NCI-H187 treated with DMSO at 0.1 percent for 48 hours (cell line): ENCODE measurements around the gene SH3PXD2B.

Experiments
- DNase-seq: peaks from one replicate; lab custom pipeline; 2025; lab: John Stamatoyannopoulos, UW

Gene SH3PXD2B

DNA sequence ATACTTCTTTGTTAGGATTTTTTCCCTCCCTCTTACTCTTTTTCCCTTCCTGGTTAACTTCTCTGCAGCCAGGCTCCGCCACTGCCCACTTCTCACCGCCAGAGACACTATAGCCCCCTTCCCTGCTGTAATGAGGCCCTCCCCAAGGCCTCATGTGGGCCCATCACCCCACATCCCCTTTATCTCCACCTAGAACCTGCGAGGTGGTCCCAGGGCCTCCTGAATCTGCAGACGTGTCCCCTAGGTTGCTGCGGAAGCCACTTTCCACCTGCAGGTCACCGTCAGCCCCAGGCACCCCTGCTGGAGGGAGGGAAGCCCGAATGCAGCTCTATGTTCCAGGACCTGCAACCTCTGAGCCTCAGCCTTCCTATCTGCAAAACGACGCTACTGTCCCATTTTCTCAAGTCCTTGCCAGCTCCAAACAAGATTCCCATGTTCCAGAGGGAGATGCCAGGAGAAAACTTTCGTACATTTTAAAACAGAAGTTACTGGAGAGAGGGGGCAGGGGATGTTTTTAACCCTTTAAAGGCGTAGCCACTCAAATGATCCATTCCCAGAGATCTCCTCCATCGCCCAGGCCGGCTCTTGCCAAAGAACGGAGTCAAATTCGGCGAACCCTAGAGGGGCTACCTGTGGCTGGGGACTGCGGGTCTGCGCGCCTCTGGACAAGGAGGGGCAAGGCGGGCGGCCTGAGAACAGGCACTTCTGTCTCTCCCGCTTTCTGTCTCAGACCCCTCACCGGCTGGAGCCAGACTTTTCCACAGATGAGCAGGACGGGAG is 929 bp downstream of the SH3PXD2B start:
- no peak for DNase-seq

DNA sequence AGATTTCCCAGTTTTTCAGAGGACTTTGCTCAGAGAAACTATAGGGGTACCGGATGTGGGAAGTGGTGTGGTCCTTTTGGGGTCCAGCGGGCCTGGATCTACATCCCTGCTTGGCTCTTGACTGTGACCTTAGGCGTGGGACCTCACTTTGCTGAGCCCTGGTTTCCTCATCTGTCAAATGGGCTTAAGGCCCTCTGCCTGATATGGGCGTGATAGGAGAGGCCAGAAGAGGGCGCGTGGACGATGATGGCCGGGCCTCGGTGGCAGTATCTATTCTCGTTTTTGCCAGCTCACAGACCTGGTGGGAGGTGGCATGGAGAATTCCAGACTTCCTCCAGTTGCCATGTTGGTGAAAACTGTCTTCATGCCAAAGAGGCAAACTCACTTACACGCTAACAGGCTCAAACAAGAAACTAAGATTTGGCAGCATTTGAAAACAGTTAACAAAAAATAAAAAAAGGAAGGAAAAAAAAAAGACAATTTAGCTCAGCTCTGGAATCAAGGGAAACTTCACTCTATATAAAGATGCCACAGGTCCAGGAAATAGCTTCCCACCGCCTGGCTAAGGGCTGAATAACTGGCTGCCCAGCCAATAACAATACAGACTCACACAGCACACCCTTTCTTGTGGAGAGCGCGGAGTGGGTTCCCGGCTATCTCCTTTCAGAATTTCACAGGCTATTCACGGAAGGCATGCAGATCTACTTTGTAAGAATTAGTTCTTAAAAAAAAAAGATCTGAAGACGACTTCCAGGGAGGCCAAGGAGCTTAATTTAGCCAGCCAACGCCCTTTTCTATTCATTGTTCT is 1.7 kb downstream of the SH3PXD2B start:
- no peak for DNase-seq

DNA sequence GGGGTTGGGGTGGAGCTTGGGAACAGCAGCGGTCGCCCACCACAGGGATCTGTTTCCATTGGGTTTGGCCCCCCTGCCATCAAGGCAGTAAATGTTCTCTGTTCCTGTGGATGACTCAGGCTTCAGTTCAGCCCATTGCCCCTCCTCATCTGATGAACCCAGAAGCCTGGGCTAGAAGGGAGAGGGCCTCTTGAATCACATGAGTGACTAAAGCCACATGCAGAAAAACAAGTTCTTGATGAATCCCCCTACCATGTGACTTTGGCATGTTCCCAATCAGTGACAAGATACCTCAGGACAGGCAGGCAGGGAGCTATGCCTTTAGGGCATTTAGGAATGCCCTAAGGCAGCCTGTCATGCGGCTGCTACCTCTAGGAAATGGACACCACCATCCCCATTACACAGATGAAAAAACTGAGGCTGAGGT is 2.5 kb downstream of the SH3PXD2B start:
- DNase-seq: no peak

DNA sequence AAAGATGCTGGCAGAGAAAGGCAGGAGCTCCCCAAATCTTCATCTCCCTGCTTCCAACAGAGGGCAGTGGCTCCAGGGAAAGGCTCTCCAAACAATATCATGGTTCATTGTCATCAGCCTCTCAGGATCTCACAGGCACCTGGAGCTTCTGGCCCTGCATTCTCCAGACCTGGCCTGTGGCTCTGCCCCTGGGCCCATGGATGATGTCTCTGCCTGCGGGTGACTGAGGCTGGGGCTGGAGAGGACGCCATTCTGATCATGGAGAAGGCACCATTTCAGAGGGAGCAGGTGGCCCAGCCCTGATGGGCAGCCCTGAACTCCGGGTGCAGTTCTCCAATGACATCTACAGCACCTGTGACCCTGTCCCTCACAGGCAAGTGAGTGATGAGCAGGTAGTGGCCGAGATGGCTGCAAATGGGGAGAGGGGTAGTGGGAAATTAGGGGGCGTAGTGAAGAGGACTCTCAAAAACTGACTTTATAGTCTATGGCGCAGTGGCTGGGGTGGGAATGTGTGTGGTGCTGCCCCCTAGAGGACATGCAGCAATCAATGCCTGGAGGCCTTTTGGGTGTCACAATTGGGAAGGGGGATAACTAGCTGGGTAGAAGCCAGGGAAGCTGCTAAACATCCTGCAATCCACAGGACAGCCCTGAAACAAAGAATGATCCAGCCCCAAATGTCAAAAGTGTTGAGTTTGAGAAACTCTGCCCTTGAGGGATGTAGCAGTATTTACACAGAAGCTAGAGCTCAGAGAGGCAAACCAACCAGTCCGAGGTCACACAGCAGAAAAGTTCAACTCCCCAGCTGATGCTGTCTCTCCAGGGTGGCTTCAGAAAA is 3.2 kb downstream of the SH3PXD2B start:
- DNase-seq: no peak

DNA sequence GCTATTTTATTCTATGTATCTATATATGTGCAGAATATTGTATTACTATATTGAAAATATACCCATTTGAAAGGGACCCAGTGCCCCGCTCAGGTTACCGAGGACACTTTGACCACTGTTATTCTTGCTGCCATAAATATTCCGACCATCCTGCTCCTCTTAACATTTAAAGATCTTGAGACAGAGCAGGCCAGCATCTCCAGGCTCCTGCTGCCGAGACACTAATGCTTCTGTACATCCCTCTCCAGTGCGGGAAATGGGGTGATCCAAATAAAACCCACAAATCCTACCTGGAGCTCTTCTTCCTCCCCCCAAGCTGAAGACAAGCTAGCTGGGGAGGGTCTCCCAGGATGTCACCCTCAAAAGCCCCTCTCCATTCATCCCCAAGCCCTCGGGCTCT is 3.9 kb downstream of the SH3PXD2B start:
- DNase-seq: no peak

DNA sequence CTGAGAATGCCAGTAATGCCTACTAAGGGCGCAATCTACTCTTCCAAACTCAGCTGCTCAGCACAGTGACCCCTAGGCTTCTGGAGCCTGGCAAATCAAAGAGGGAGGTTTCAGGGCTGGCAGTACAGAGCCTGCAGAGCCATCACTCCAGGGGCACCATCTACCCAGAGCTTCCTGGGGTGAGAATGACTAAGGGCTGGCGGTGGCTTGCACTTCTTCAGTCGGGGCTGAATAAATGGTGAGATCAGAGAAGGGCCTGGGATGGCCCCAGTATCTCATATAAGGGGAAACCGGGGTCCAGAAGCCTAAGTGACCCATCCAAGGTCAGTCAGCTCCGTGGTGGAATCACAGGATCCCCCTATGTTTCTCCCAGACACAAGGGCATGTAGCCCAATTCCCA is 5.3 kb downstream of the SH3PXD2B start:
- DNase-seq: no peak

DNA sequence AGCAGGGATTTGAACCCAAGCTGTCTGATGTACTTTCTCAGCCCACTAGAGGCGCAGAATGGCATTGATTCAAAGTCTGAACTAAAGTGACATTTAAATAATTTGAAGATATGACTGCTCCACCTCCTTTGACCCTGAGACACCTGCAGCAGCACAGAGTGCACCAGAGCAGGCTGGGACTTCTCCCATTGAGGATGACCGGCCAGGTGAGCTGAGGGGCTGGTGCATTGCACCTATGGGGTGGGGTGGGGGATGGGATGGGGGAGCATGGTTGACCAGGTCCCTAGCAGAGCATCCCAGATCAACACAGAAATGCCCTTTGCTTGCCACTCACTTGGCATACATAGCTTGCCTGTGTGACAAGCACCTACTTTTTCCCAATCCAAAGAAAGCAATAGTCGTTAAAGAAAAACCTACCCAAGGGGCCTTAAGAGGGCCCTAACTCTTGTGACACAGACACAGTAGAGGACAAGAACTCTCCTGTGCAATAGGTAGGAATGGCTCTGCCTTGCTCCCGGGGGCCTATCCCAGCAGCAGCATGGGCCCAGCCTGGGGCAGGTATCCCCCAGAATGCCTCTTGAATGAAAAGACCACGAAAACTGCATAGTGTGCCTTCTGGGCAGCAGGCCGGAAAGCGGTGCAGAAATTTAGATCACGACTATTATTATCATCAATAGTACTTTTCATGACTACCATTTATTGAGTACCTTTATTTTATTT is 6.5 kb downstream of the SH3PXD2B start:
- DNase-seq: no peak

DNA sequence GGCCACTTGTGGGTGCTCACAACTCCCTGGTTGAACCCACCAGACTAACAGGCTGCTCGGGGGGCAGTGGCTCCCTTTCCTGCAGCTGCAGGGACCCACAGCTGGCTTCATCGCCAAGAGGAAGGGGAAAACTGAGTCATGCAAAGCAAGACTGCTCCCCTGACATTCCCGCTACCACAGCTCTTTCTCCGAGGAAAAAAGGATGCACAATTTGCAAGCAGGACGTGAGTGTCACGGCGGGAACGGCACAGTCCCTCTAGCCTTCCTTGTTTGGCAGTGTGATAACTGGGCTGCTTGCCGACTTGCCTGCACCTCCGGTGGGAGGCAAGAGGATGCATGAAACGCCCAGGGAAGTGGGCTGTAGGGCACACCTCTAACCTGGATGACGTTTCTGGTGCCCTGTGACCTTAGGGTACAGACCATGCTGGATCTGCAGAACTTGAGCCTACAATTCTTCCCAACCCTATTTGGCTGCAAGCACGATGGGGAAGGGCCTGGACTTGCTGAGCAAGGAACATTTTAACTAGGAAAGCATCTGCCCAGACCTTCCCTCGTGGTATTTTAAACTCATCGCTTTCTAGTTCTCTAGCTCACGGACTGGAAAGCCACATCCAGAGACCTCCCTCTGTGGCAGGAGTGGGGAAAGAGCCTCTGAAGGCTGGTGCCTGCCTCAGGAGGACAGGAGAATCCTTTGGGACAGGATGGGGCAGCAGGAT is 7.8 kb downstream of the SH3PXD2B start:
- no peak for DNase-seq

DNA sequence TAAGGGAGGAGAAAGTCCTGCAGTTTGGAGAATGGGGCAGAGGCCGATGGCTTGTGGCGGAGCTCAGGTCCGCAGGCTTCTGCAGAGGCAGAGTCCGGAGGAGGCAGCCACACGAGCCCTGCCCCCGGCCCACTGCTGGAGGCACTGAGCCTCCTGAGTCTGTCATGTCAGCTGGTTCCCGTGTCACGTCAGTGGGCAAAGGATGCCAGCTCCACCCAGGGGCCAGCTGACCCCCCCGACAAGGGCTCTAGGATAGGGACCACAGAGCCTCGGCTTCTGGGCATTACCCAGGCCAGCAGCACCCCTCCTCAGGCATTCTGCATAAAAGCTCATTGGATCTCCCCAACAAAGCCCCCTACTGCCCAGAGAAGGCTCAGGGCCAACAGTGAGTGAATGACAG is 8.5 kb downstream of the SH3PXD2B start:
- no peak for DNase-seq

DNA sequence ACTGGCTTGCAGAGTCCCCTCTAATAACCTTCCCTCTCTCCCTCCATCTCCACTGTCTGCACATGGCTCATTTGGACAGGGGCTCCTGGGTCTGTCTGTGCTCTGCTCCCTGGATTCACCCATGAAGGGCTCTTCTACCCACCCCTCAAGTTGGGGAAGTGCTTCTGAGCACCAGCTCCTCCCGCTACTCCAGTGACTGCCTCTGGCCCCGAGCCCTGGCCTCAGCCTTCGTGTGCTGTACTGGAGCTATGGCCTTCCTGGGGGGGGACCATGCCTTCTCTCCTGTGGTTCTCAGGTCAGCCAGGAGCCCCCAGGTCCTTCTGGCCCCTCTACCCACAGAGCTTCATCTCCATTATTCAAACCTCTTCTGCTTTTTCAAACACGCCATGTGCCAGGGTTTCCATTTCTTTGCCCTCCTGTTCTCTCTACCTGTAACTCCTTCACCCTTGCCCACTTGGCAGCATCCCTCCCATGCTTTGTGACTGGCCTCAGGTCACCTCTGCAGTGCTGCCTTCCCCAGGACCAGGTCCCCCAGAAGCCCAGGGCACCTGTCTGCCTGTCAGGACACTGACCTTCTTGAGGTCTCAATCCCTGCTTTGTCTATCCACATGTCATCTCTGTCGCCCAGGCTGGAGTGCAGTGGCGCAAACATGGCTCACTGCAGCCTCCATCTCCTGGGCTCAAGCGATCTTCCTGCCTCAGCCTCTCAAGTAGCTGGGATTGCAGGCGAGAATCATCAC is 9.5 kb downstream of the SH3PXD2B start:
- DNase-seq: no peak

DNA sequence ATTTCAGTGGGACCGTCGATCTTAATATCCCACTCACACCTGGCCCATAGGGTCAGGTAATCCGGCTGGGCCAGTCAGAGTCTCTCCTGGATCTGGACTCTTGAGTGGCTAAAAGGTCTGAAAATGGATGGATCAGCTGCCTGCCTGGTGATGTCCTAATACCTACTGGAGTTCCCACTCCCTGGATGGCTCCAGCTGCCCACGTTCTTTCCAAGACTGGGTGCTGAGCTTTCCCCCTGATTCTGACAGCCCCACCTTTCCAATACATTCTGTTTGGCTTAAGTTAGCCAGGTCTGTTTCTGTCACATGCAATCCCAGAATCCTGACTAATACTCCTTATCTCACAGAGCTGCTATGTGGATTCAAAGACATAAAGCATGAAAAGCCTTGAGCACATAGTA is 10.2 kb downstream of the SH3PXD2B start:
- no peak for DNase-seq

DNA sequence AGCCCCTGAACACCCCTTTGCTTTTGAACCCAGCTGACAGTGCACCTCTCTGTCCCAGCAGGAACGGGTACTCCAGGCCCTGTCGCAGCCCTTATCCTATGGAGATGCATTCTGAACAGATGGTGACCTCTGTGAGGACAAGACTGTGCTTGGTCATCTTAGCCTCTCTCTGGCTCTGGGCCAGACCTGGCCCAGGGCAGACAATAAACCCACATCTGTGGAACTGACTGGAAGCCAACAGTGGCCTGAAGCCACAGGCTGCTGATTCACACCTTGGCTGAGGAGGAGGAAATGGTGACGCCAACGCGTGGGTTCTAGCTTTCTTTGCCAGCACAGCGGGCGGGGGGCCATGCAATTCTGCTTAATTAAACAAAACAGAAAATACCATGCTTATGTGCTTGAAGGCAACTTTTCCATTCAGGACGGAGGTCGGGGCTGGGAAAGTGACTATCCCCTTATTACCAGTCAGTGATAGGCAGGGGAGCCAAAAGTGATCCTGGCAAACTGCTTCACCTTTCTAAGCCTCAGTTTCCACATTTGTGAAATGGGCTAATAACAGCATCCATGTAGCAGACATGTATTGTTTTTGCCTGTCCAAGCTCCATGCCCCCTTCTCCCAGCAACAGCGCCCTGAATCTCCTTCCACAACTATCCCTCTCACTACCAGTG is 10.8 kb downstream of the SH3PXD2B start:
- no peak for DNase-seq

DNA sequence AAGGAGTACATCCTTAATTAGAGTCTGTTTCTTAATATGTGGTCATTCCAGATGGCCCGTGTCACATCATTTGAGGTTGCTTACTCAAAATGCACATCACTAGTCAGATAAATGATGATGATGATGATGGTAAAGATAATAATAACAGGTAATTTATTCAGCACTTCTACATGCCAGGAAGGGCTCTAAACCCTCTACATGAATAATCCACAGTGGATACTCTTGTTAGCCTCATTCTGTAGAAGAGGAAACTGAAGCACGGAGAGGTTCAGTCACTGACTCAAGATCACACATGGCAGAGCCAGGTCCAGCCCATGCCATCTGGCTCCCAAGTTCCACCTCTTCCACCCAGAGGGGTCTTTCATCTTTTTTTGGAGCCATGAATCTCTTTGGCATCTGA is 11.7 kb downstream of the SH3PXD2B start:
- DNase-seq: no peak

DNA sequence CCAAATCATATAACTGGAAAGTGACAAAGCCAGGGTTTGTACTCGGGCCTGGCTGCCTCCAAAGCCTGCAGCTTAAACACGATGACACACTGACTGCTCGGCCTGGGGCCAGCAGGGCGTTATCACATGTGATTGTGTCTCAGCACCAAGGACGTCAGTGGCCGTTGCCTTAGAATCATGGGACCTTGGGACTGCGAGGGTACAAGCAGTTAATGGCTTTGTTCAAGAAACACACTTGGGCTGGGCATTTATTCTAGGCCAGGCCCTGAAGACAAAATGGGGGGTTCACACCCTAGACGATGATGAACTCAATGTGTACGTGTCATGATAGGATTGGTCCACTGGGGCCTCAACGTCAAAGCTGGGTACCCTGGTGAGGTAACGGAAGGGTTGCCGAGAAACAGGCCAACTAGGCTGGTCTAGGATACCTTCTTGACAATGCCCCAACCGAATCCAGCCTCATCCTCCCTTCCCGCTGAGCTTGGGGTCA is 13.0 kb downstream of the SH3PXD2B start:
- no peak for DNase-seq

DNA sequence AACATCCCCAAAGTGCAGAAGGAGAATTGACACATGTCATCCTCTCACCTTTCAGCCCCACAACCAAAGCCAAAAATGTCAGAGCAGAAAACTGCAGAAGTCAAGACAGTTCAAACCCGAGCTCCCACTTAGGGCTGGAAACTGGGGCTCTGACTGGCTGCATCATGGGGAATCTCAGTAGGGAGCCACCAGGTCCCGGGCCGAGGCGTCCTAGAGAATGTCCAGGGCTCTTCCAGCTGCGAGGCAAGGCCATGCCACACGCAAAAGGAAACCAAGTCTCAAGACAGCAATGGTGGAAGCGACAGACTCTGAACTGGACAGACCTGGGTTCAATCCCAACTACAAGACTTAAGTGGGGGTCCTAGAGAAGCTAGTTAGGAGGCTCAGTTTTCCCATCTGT is 13.8 kb downstream of the SH3PXD2B start:
- DNase-seq: no peak

DNA sequence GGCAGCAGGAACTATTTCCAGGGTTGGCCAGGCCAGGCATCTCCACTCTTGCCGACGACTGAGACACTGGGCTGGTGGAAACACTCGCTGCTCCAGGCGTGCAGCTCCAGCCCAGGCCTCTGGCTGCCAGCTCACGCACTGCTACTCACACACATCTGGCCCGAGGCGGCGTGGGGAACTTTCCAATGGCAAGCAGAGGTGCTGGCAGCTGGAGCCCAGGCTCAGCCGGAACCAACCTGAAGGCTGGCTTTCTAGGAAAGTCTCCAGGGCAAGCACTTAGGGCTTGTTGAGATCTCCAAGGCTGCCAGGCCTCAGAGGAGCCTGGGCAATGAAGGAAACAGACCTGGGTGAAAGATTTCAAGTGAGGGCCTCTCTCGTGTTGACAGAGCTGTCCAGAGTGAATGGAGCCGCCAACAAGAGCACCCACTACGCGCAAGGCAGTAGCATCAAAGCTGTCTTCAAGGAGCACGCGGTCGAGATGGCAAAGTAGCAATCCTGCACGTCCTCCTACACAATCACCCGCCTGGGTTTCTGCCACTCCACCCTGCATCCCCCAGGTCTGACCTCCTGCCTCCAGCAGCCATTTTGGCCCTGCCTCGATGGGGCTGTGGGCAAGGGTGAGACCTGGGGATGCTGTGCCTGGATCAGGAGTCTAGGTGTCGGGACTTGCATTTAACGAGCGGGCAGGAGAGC is 14.4 kb downstream of the SH3PXD2B start:
- DNase-seq: no peak

DNA sequence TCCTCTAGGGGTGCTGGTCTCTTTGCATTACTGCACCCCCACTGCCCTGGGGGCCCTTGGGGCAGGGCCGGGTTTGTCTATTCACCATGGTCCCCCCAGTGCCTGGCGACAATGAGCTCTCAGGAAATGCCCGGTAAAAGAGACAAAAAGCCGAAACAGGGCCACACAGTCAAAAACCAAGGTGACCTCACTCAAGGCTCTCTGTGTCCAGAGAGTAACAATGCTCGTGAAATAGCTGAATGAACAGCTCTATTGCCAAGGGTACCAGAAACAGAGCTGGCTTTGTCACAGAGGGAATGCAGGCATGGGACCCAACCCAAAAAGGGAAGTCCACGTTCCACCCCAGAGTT is 16.0 kb downstream of the SH3PXD2B start:
- no peak for DNase-seq

DNA sequence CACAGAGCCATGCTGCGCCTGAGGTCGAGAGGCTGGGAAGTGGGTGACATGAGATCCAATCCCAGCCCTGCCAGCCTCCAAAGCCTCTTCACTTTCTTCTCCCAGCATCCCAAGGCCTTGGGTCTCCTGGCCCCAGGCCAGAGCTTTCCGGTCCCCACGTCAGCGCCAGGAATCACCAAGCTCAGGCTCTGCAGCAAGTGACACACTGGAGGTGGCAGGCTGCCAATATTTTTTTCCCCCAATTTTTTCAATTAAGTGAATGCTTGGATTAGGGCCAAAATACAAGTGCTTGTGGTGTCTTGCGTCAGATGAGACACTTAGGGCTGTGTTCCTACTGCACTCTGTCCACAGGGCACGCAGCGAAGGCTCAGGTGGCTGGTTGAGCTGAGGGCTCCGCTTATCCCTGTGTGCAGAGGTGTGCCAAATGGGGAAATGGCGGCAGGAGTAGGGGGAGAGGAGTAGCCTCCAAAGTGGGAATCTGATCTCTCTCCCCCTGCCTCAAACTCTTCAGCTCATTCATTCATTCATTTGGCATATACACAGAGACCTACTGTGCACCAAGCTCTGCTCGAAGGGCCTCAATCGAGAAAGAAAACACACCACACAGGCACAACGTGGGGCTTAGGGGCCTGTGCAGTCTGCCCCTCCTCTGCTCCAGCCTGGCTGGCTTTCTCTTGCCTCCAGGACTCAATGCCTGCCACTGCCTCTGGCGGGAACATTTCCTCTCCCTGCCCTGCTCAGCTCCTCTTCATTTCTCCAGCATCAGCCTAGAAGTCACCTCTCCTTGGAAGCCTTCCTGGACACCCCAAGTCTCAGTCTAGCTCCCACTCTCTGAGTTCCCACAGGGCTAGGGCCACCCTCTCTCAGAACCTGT is 16.6 kb downstream of the SH3PXD2B start:
- no peak for DNase-seq
